ENCODE measurements around the gene SLC2A2.

SLC2A2 gene

DNA sequence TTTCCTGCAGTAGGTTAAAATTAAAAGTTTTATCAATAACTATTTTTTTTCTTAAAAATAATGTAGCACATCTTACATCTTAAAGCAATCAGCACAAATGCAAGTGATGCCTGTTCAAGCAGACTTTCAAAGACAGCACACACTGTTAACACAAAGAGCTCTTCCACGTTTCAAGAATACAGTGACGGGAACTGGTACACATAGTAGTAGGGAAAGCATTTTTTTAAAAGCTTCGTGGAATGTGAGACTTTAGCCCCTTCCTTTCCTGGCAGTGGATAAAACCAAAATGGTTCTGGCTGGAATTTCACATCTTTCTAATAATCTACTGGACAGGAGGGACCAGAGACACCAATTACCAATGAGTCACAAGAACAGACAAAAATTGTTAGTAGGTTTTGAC lies 33.5 kb upstream of the SLC2A2 start:
- no peak overlapping the region for H3K4me3 ChIP-seq (replicated peaks; ENCODE audit: low read depth, low read length)
- no peak for DNase-seq (ENCODE audit: extremely low read depth, low read depth)
- TF ChIP-seq, protein P1, sequence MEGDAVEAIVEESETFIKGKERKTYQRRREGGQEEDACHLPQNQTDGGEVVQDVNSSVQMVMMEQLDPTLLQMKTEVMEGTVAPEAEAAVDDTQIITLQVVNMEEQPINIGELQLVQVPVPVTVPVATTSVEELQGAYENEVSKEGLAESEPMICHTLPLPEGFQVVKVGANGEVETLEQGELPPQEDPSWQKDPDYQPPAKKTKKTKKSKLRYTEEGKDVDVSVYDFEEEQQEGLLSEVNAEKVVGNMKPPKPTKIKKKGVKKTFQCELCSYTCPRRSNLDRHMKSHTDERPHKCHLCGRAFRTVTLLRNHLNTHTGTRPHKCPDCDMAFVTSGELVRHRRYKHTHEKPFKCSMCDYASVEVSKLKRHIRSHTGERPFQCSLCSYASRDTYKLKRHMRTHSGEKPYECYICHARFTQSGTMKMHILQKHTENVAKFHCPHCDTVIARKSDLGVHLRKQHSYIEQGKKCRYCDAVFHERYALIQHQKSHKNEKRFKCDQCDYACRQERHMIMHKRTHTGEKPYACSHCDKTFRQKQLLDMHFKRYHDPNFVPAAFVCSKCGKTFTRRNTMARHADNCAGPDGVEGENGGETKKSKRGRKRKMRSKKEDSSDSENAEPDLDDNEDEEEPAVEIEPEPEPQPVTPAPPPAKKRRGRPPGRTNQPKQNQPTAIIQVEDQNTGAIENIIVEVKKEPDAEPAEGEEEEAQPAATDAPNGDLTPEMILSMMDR (IDR thresholded peaks at IDR 0.05; ENCODE audit: low read depth, low read length, missing control alignments): no peak

DNA sequence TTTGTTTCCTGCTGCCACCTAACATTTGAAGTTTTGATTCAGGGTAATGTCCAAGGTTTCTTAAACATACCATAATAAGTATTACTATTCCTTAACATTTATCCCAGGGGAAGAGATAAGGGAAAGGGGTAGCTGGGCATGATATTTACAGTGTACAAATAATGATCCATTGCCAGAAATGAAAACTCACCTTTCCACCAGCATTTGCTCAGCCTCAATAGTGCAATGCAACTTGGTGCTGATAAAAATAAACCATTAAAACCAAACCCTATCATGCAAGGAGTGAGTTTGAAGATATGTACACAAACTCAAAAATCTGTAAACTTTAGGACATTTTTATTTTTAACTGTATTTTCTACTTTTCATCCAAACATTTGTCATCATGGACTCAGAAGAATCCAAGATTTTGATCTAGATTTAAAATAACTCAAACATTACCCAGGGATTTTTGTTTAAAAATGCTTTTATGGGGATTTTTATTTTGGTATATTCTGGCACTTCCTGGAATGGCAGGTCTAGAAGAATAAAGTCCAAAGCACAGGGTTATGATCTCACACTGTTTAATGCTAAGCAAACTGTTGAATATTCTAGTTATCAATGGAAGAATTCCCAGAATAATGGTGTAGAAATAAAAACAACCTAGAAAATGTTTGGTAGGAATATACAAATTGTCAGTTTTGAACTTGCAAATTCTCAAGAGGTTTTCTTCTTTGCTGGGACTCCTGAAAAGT lies 32.5 kb upstream of the SLC2A2 start:
- TF ChIP-seq, protein P1 (IDR thresholded peaks at IDR 0.05; ENCODE audit: low read depth, low read length, missing control alignments): no peak
- no peak for DNase-seq (ENCODE audit: extremely low read depth, low read depth)
- no peak overlapping the region for H3K4me3 ChIP-seq (replicated peaks; ENCODE audit: low read depth, low read length)

DNA sequence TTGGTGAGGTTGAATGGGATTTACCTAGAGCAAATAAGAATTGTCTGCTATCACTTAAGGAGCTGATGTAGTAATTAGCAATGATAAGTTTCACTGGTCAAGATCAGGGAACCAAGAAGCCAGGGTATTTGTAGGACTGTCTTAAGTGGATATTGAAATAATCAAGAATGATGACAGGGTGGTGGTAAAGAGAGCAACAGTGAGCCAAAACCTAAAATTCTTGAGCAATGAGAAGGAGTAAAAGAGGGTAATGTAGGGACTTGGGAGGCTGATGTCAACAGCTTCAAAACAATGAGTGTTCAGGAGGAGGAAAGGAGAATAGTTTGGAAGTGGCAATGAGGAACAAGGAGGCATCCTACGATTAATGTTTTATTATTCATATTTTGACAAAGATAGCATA lies 31.5 kb upstream of the SLC2A2 start:
- H3K4me3 ChIP-seq (replicated peaks; ENCODE audit: low read depth, low read length): no peak overlapping the region
- DNase-seq (ENCODE audit: extremely low read depth, low read depth): no peak
- TF ChIP-seq, protein P1 (IDR thresholded peaks at IDR 0.05; ENCODE audit: low read depth, low read length, missing control alignments): no peak

DNA sequence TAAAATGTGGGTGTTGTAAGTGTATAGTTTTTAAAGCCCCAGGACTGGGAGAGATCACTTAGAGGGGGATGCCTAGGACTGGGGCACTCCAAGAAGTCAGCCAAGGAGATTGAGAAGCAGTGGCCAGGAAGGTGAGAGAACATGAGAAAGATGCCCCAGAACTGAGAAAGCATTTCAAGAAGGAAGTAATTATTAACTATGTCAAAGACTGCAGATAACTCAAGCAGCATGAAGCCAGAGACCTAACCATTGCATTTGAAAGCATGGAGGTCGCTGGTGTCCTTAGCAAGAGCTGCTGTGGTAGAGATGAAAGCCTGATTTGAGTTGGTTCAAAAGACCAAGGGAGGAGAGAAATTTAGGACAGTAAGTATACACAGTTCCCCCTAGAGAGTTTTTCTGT lies 30.6 kb upstream of the SLC2A2 start:
- no peak for DNase-seq (ENCODE audit: extremely low read depth, low read depth)
- H3K4me3 ChIP-seq (replicated peaks; ENCODE audit: low read depth, low read length): no peak overlapping the region
- TF ChIP-seq, protein P1 (IDR thresholded peaks at IDR 0.05; ENCODE audit: low read depth, low read length, missing control alignments): no peak

DNA sequence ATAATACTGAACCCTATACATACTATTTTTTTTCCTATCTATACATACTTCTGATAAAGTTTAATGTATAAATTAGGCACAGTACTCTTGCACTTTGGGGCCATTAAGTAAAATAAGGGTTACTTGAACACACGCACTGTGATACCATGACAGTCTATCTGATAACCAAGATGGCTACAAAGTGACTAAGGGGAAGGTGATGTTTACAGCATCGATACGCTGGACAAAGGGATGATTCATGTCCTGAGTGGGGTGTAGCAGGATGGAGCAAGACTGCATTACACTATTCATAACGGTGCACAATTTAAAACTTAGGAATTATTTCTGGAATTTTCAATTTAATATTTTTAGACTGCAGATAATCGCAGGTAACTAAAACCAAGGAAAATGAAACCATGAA lies 30.0 kb upstream of the SLC2A2 start:
- TF ChIP-seq, protein P1 (IDR thresholded peaks at IDR 0.05; ENCODE audit: low read depth, low read length, missing control alignments): no peak
- DNase-seq (ENCODE audit: extremely low read depth, low read depth): no peak
- no peak overlapping the region for H3K4me3 ChIP-seq (replicated peaks; ENCODE audit: low read depth, low read length)

DNA sequence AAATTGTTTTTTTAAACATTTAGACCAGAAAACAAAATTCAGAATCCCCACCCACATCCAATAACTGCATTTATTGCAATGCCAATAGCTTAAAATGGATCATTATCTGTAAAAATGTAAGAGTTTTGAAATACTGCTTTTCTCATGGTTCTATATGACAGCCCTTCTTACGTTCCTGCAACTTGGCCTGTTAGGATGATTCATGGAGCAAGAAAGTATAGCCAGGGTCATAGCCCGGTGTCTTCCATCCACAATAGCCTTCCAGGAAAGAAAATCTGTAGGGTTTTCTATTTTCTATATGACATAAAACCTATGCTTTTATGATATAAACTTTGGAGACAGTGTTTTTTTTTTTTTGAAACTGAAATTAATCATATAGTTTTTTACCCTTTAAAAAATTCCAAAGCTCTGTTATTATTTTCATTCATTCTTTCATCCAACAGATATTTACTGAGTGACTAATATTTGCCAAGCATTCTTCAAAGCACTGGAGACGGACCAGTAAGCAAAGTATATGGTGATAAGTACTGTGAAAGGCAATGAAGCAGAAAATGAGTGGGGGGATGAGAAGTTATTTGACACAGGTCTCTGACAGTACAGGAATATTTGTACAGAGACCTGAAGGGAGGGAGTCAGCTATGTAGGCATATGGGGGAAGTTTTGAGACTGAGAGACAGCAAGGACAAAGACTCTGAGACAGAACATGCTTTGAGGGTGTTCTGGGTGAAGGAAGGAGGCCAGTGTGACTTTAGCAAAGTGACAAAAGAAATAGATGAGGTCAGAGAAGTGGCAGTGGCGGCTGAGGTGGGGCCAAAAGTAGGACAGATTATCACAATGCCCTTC lies 29.0 kb upstream of the SLC2A2 start:
- no peak overlapping the region for H3K4me3 ChIP-seq (replicated peaks; ENCODE audit: low read depth, low read length)
- TF ChIP-seq, protein P1 (IDR thresholded peaks at IDR 0.05; ENCODE audit: low read depth, low read length, missing control alignments): no peak
- no peak for DNase-seq (ENCODE audit: extremely low read depth, low read depth)

Data from HFF-Myc (cell line).